Right atrium auricular region (tissue), 2 donors: ENCODE data around the gene CDC42BPA. TPM values are rescaled to one million over a fixed set of nuclear protein-coding genes. Genes with fewer than 3 reads are reported as not detected.

ENCODE experiments used
- DNase-seq: peaks from one replicate; pipeline ENCODE4 v3.0.0-alpha.2; 2019; ENCODE audit warnings: low spot score
- H3K27ac ChIP-seq, 2 donors: fragments of 200-600 bp; sonication (generic); 1 replicate in 1 of 2; 2 replicates in 1 of 2; pipeline ENCODE4 v1.5.1; 2016 to 2019
- H3K27me3 ChIP-seq, 2 donors: fragments of 200-600 bp; sonication (generic); one replicate each; pipeline versions ENCODE4 v1.5.1 to v1.6.0; 2017 to 2019
- H3K36me3 ChIP-seq: fragments of 200-600 bp; sonication (generic); one replicate; pipeline ENCODE4 v1.5.1; 2016
- H3K4me1 ChIP-seq, 2 donors: fragments of 200-600 bp; sonication (generic); one replicate each; pipeline versions ENCODE4 v1.5.1 to v1.6.0; 2017 to 2019
- H3K4me3 ChIP-seq, 2 donors: fragments of 200-600 bp; sonication (generic); 1 replicate in 1 of 2; 2 replicates in 1 of 2; pipeline ENCODE4 v1.5.1; 2017 to 2019; ENCODE audit warnings: mild to moderate bottlenecking in 1 of 2, moderate library complexity in 1 of 2
- H3K9me3 ChIP-seq, 2 donors: fragments of 200-600 bp; sonication (generic); one replicate each; pipeline ENCODE4 v1.5.1; 2019
- CTCF ChIP-seq, 2 donors: fragments of 200-600 bp; sonication (generic); IDR thresholded peaks; one replicate each; pipeline ENCODE4 v1.5.1; 2019; ENCODE audit warnings: antibody characterized with exemption in 2 of 2
- total RNA-seq, 2 donors: library from RNA; depleted of rRNA; stranded (reverse); fragments of >200 nt; gene quantifications; one replicate each; pipeline ENCODE4 v1.1.0, GENCODE V29; 2016

Gene CDC42BPA
- total RNA-seq, 2 donors from 2014 or later = 26.0 to 32.0 TPM

DNA sequence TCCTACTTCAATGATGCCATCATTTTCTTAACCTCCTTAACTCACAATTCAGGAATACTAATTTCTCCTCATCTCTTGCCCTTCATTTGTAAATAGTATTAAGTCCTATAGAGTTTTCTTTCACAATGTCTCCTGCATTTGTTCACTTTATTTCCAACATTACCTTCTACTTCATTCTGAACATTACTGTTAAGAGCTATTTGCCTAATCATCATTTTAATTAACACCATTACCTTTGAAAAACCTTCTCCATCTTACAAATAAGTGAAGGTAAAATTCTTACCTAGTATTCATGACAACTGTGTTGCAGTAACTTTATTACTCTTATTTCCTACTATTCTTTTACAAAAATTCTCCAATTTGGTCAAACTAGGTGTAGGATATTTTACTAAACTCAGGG lies 240.5 kb downstream of the CDC42BPA start:
- H3K9me3 ChIP-seq = peaks cover 0 to 1% of the 10 kb centered on the region in 2 donors
- peaks cover 16% of the 10 kb centered on the region for H3K36me3 ChIP-seq
- TF ChIP-seq CTCF (IDR thresholded peaks at IDR 0.05) = no peak

DNA sequence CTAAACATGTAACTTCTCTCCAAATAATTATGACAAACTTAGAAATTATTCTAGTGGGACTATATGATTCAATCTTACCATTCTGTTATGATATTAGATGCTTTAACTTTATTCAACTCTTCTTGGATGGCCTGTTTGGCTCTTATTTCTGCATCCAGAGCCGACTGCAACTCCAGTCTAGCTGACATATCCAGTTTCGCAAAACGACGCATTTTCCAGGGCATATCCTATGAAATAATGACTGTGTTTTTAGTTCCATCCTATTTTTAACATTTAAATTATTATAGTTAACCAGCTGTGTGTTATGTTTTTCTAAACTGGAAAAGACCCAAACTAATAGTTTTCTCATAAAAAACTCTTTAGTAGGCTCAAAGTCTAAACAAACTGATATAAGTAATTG lies 244.5 kb downstream of the CDC42BPA start:
- Histone ChIP-seq H3K4me3 (no peak overlapping the region), H3K27me3 (no peaks in the 10 kb centered on the region), H3K9me3 (no peaks in the 10 kb centered on the region), H3K4me1 (no peaks in the 10 kb centered on the region), H3K36me3 (peaks cover 25% of the 10 kb centered on the region), H3K27ac (no peak overlapping the region)
- DNase-seq = no peak
- TF ChIP-seq CTCF (IDR thresholded peaks at IDR 0.05) = no peak

More for the DNA sequence above, 240.5 kb downstream of the CDC42BPA start:
- no peaks in the 10 kb centered on the region for H3K27me3 ChIP-seq
- no peak for DNase-seq
- H3K27ac ChIP-seq = no peak overlapping the region
- H3K4me1 ChIP-seq = no peaks in the 10 kb centered on the region
- H3K4me3 ChIP-seq = no peak overlapping the region

- H3K27ac ChIP-seq = no peak overlapping the region
- TF ChIP-seq CTCF (IDR thresholded peaks at IDR 0.05) = no peak
- no peak overlapping the region for H3K4me3 ChIP-seq
- no peak for DNase-seq
- H3K36me3 ChIP-seq = peaks cover 25% of the 10 kb centered on the region
- no peaks in the 10 kb centered on the region for H3K4me1 ChIP-seq
- no peaks in the 10 kb centered on the region for H3K27me3 ChIP-seq
- H3K9me3 ChIP-seq = no peaks in the 10 kb centered on the region
Observed at GRCh38 chr1:227072991-227073390, 245.3 kb downstream of the CDC42BPA start.

DNA sequence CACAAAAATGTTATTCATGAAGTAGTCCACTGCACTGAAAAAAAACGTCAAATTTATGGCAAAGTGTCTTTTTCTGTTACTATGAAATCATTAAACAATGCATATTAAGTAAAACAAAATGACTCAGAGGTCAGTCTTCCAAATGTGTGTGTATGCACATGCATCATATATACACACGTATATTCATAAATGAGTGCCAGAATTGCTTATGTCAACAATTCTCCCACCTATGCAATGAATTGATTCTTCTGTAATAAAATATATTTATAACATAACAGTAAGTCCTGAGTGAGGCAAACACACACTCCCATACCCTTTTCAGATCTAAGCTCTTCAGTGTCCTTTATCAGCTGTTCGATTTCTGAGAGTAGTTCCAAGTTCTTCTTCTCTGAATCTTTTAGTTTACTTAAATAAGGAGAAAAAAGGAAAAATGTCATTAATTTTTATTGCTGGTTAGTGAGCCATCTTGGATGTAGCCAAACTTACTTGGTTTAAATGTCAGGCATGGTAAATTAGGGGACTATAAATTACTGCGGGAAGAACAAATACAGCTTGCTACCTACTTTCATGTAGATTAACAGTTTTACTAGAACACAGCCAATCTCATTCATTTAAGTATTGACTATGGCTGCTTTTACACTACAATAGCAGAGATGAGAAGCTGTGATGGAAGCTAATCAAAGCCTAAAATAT lies 246.3 kb downstream of the CDC42BPA start:
- Histone ChIP-seq H3K27ac (no peak overlapping the region), H3K4me3 (no peak overlapping the region), H3K4me1 (no peaks in the 10 kb centered on the region), H3K9me3 (no peaks in the 10 kb centered on the region), H3K27me3 (no peaks in the 10 kb centered on the region), H3K36me3 (peaks cover 25% of the 10 kb centered on the region)
- no peak for DNase-seq
- TF ChIP-seq CTCF (IDR thresholded peaks at IDR 0.05) = no peak

GRCh38 chr1:227070638-227071285 lies 247.5 kb downstream of the CDC42BPA start:
- H3K4me3 ChIP-seq = no peak overlapping the region
- no peaks in the 10 kb centered on the region for H3K27me3 ChIP-seq
- DNase-seq = no peak
- H3K4me1 ChIP-seq = no peaks in the 10 kb centered on the region
- H3K9me3 ChIP-seq = no peaks in the 10 kb centered on the region
- peaks cover 25% of the 10 kb centered on the region for H3K36me3 ChIP-seq
- H3K27ac ChIP-seq = no peak overlapping the region
- TF ChIP-seq CTCF (IDR thresholded peaks at IDR 0.05) = no peak
